NCI-H128 (cell line): Measurements from ENCODE around the gene CRB1.
"Not testable (repeated sequence)": the region's sequence is repeated elsewhere in the genome, so short reads cannot be mapped to it uniquely, and the experiment has no call there.

Source experiments
- DNase-seq: peaks from one replicate; lab custom pipeline; 2025; ENCODE audit not compliant: unreplicated experiment; lab: John Stamatoyannopoulos, UW

Gene CRB1

DNA sequence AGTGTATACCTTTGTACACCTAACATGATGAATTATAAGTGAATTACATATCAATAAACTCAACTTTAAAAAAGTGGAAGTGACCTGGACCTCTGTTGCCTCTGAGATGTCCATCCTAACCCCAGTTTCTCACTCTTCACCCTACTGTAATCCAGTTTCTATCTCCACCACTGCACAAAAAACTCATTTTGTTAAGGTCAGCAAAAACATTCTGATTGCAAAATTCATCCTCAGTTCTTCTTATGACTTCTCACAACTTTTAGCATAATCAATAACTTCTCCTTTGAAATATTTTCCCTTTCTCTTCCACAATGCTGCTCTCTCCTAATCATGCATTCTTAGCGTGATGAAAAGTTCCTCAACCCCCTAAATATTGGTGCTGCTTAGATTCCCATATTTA lies 129.8 kb downstream of the CRB1 start:
- no peak for DNase-seq

DNA sequence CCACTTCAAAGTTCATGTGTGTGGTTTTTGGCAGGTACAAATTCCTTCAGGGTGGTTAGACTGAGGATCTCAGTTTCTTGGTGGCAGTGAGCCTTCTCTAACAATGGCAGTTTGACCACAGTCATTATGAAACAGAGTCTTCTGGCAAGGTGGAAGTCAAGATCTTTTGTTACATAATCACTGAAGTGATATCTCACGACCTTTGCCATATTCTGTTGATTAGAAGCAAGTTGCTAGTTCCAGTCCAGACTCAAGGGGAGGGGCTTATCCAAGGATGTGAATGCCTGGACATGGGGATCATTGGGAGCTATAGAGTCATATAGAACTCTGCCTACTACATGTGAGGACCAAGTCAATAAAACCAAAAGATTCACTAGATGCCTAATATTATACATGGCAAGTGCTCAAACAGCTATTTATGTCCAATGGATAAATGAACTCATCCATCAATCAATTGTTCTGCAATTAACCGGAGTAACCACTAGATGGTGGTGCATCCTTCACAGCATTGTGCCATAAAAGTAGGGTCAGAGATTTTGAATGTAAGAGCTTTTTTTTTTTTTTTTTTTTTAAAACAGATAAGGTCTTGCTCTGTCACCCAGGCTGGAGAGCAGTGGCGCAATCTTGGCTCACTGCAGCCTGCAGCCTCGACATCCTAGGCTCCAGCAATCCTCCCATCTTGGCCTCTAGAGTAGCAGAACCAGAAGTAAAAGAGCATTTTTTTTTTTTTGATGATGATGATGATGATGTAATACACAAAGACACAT lies 131.9 kb downstream of the CRB1 start:
- no peak for DNase-seq

DNA sequence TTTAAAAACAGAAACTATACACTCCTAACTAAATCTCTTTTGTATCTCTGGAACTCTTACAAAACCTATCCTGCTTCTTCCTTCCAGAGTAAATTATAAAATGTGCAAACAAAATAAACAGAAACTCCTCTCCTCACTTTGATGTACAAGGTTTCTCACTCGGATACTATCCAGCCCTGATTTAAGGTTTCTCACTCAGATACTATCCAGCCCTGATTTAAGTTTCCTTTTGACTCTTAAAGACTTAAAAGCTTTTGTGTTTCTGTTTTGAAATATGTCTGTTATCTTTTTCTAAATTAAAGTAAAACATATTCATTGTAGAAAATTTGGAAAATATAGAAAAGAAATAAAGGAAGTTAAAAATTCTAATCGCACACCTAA lies 132.5 kb downstream of the CRB1 start:
- no peak for DNase-seq

DNA sequence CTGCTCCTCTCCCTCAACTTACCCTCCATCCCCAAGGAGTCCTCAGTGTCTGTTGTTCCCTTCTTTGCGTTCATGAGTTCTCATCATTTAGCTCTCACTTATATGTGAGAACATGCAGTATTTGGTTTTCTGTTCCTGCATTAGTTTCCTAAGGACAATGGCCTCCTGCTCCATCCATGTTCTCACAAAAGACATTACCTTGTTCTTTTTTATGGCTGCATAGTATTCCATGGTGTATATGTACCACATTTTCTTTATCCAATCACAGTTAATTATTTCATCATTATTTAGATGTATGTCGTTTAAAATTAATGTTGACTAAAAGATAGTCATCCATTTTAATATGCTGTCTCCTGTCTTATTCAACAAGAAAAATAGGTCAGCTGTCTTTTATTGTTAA lies 134.1 kb downstream of the CRB1 start:
- DNase-seq: no peak

DNA sequence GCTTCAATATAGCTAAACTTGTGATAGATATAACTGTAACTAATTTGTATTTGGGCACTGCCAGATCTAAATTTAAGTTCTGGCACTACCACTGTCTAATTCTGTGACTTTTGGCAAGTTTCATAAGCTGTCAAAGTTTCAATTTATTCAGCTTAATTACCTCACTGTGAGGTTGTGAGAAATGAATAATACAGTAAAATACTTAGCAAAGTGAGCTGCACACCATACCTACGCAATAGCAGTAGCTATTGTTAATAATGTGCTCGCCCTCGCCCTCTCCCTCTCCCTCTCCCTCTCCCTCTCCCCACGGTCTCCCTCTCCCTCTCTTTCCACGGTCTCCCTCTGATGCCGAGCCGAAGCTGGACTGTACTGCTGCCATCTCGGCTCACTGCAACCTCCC lies 136.7 kb downstream of the CRB1 start:
- not testable (repeated sequence) for DNase-seq

DNA sequence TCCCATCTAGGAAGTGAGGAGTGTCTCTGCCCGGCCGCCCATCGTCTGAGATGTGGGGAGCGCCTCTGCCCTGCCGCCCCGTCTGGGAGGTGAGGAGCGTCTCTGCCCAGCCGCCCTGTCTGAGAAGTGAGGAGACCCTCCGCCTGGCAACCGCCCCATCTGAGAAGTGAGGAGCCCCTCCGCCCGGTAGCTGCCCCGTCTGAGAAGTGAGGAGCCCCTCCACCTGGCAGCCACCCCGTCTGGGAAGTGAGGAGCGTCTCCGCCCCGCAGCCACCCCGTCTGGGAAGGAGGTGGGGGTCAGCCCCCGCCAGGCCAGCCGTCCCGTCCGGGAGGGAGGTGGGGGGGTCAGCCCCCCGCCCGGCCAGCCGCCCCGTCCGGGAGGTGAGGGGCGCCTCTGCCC lies 137.6 kb downstream of the CRB1 start:
- not testable (repeated sequence) for DNase-seq

DNA sequence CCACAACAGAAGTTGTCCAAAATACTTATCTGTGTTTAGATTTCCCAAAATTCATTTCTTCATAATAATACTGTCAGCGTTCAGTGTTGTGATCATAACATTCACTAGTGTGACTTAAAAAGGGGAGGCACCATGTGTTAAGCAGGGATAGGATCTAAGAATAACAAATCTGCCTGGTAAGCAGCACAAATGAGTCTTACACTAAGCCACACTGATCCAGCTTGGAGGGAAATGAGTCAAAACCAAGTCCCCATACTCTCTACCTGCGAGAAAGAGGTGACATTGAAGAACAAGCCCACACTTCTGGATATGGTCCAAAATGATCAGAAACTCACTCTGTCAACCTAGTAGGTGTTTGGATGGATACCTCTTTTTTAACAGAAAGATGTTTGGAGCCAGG lies 145.5 kb downstream of the CRB1 start:
- DNase-seq: no peak

DNA sequence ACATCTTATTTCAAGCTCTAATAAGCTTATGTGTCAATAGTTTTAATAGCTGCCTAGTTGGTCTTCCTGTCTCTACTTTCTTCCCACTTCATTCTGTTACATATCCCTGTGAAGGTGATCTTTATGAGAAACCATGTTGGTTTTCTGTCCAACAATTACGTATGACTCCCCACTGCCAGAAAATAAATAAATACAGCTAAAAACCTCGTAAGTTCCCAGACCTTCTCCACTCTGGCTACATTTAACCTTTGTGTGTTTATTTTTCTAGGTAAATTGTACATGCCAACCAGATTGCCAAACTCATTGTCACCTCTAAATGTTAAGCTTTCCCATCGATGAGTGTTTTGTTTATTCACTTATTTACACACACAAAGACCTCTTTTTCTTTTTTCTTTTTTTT lies 147.2 kb downstream of the CRB1 start:
- no peak for DNase-seq

DNA sequence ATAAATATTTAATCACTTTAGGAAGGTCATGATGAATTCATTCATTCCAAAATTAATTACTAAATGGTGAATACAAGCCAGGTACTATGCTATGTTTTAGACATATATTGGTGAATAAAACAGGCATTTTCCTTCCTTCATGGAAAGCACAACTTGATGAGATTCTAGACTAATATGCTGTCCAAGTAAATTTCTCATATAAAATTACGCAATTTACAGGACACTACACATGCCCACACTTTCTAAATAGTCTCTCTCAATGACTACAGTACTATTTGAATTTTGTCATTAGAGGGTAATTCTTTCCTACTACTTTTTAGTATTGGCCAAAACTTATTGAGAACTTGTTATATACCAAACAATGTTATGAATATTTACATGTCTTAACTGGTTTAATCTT lies 150.6 kb downstream of the CRB1 start:
- DNase-seq: no peak

DNA sequence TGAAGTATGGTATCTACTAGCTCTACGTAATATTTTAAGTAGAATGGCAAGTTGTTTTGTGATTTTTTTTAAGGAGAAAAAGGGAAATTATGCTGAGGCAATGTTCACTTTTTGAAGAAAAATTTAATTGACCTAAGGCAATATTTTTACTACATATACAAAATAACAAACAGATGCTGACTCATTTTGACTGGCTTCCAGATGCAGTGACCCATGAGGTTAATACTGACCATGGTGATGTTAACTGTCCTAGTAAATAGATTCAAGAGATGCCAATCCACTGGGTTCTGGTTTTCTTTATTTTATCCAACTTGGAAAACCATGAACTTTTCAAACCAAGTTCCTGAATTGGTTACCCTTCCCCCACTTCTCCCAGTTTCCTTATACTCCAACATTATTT lies 154.9 kb downstream of the CRB1 start:
- no peak for DNase-seq

DNA sequence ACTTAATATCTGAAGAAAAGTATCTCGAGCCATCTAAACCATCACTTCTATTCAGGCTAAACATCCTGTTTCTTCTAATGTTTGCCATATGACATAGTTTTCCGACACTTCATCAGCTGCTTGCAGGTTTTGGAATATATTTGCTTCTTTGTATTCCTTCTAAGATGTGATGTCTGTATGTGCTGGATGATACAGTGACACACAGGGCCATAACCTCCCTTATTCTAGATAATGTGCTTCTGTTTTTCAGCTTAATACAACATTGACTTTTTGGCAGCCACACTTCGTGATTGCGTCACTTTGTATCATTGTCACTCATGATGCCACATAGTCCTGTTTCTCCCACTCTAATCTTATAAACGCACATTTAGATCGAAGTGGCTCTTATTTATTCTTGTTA lies 156.3 kb downstream of the CRB1 start:
- no peak for DNase-seq

DNA sequence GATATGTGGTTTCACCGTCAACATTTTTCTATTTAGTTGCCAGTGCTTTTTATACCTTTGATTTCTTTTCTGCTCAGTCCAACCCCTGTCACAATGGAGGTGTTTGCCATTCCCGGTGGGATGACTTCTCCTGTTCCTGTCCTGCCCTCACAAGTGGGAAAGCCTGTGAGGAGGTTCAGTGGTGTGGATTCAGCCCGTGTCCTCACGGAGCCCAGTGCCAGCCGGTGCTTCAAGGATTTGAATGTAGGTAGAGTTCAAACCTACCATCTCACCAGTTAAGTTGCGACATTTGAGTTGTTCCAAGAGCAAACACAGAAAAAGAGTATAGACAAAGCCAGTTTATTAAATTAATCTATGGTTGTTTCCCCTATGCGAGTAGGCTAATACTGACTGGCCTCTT lies 161.3 kb downstream of the CRB1 start:
- no peak for DNase-seq

DNA sequence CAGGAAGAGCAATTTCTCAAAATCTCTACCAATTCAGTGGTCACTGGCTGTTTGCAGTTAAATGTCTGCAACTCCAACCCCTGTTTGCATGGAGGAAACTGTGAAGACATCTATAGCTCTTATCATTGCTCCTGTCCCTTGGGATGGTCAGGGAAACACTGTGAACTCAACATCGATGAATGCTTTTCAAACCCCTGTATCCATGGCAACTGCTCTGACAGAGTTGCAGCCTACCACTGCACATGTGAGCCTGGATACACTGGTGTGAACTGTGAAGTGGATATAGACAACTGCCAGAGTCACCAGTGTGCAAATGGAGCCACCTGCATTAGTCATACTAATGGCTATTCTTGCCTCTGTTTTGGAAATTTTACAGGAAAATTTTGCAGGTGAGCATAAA lies 167.2 kb downstream of the CRB1 start:
- no peak for DNase-seq

DNA sequence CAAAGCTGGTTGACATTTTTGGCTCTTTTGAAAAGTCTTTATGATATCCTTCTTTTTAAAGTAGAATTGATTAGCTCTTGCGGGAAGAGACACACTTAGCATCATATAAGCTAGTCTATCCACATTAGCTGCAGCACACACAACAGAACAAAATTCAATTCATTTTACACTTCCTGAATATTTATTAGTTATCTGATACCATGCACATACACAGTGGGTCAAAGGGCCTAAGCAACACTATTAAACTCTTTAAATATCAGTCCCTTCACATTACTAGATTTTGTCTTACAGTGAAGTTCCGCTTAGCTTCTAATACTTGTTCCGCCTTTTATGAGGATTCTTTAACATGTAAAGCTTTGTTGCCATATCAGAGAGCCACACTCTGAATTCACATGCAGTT lies 169.5 kb downstream of the CRB1 start:
- no peak for DNase-seq

DNA sequence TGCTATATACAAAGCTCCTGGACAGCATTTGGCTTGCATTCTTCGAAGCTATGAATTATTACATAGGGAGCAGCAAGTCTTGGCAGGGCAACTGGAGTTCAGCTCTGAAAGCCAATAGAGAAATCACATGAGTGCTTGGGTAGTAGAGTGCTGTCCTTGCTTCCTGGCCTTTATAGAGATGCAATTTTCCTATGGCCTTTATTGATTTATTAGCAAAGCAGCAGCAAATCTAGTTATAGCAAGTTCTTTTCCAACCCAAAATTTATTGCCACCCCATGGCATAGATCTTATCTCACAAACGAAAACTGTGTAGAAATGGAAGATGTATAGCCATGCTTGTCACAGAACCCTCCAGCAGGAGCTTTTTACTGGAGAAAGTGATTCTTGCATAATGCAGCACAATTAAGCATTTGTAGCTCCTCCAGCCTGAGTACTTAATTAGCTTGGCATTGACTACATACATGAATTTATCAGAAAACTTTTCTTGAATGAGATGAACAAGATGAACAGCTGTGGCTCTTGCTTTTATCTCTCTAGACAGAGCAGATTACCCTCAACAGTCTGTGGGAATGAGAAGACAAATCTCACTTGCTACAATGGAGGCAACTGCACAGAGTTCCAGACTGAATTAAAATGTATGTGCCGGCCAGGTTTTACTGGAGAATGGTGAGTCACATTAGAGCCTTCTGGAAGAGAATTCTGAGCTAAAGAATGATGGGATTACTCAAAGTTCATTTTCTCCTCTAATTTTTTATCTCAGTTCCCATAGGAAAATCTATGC lies 170.1 kb downstream of the CRB1 start:
- DNase-seq: no peak

DNA sequence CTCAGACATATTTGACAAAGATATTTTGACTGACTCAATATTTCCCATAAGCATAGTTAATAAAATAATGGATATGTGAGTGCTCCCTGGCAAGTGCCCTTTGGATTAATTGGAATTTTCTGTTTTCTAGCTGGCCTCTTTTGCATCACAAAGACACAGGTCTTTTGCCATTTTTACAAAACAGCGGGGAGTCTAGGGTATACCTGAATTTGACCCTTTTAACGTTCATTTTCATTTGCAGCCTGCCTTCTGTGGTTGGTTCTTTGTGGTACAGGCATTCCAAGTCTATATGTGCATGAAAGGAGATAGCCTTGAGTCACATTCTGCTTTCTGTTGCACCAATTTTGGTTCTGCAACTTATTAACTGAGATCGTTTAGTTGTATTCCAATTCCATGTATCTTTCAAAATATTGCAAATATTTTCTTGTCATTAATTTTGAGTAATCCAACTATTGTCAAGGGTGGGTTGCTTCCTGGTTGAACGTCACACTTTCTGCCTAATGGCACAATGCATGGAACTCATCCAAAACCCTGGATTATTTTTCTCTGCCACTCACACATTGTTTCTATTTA lies 171.7 kb downstream of the CRB1 start:
- no peak for DNase-seq

DNA sequence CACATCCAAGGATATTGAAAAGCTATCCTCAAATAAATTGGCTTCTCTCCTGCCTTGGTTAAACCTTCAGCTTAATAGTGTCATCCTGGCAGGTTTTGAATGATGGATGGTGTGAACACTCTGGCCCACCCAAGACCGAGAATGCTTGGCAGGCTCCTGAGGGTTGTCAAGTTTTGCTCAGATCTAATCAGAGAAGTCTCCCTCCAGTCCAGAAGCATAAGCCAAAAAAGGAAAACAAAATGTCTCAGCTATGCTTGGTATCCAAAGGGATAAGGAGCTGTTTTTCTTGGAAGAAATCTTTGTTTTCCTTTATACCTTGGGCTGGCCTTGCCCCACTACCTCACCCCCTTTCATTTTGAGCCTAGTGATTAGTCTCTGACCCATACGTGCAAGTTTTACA lies 172.7 kb downstream of the CRB1 start:
- DNase-seq: no peak

DNA sequence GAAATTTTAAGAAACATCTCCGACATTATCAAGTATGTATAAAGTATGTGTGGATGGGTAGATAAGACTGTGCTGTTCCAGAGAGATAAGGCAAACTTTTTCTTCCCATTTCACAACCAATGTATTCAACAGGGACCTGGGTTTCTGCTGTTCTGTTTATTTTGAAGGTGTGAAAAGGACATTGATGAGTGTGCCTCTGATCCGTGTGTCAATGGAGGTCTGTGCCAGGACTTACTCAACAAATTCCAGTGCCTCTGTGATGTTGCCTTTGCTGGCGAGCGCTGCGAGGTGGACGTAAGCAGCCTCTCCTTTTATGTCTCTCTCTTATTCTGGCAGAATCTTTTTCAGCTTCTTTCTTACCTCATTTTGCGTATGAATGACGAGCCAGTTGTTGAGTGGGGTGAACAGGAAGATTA lies 174.0 kb downstream of the CRB1 start:
- DNase-seq: no peak

DNA sequence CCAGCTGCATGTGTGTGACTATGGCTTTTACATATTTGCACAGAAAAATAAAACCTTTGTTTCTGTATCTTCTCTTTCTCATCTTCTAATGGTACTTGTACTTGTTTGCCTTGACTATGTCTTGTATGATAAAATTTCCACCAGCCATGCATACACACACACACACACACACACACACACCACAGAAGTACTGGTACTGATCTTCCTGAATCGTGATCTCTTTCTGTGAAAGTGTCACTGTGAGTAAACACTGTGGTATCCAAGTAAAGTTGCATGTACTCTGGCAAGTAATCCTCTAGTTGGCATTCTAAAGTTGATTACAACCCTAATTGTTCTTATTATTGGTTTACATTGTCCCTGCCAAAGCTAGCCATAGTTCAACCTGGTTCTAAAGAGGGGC lies 176.7 kb downstream of the CRB1 start:
- no peak for DNase-seq

DNA sequence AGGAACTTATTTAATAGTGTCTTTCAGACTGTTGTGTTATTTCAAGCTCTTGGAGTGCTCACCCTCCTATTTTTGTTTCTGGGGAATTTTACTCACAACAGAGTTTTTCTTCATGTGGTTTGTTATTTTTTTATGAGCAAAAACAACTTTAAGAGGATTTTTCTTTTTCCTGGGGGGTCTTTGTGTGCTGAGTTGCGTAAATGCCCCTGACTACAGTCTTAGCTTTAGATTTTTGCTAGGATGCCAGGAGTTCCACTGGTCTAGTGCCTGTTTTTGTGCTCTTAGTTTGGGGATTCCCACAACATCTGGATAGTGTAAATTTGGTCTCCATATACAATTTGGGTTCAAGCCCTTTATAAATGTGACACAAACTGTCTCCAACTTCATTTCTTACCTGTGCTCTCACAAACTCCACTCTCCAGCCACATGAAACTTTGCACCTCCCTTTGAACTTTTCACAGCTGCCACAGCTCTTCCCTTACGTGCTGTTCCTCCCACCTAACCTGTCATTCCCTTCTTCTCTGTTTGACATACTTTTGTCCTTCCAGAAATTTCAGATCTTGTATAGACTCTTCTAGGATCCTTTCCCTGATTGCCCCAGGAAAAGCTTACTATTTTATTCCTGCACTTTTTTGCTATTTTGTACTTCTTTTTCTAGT lies 180.2 kb downstream of the CRB1 start:
- DNase-seq: no peak

DNA sequence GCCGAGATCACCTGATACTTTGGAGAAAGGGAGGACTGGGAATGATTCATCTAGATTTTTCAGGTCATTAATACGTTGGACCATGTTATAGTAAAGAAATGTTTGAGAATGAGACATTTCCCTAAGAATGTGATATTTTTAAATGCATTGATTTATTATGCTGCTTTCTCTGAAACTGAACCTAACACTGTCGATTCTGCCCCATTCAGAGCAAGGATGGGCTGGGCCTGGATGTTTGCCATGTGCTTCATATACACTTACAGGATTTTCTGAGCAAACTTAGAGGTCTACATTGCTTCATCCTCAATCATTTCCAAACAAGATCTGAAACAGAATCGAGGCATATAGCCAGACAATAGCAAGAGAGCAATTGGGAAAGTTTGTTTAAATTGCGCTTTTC lies 183.3 kb downstream of the CRB1 start:
- DNase-seq: no peak
